Stimulated activated CD4-positive, alpha-beta T cell treated with anti-CD3 and anti-CD28 coated beads, Interleukin-4, amount 100 ng/mL, for 4 hours (primary cell): ENCODE measurements around the gene CDC37L1.
A peak's percentile ranks its signal among the peaks of the same experiment; 100 is the strongest.
"Not testable (repeated sequence)": the region's sequence is repeated elsewhere in the genome, so short reads cannot be mapped to it uniquely, and the experiment has no call there.

Source experiments
- DNase-seq, 2 experiments: peaks; one replicate each; pipeline ENCODE4 v3.0.0-alpha.2; 2020

CDC37L1 gene

DNA sequence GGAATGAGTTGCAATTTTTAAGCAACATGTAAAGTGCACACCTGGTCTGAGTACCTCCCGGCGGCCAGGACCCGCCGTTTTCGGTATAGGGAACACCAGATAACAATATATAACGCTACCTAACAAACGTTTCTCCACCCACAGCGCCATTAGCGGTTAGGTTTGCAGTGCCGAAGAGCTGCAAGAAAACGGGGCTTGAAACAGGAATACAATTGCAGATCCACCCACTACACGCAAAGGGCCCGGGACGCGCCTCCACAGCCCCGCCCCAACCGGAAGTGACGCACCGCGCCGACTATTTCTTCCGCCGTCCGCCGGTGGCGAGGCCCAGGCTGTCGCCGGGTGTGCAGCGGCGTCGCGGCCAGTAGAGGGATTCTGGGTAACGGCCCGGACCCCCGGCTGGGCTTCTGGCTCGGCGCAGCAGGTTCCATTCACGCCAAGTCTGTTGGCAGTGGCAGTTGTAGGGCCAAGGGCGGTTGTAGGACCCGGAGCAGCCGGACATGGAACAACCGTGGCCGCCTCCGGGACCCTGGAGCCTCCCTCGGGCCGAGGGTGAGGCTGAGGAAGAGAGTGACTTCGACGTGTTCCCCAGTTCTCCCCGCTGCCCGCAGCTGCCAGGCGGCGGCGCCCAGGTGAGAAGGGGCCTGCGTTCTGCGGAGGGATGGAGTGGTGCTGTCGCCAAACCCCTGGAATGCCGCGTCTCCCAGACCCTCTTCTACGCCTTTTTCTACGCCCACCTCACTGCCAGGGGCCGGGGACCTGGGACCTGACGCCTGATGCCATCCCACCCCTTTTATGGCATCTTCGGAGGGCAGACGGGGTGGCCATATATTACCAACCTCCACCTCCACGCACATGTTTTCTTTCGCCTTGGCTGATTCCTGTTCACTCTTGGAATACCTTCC lies at the start of gene CDC37L1:
Gene CDC37L1 (plus strand): TSS at position 302 of the 905 bp plus-strand sequence. CDS start 199 bp downstream, at position 501.
- peak; percentile 97 to 100 for DNase-seq

DNA sequence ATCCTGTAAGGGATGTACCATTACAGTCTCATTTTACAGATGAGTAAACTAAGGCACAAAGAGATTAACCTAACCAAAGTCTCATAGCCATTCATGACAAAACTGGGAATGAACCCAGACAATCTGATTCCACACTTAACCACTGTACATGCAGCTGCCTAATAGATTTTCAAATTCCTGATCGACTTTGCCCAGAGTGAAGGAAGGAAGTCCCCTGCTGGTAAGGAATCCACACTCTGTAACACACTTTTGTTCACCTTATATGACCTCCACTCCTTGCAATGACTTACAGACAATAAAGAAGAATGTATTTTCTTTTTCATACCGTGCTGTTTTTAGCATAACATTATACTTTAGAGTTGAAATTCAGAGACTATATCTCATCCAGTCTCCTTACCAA lies 48.5 kb upstream of the CDC37L1 start:
- DNase-seq: no peak

- no peak for DNase-seq
Observed at GRCh38 chr9:4638968-4639367, 40.4 kb upstream of the CDC37L1 start.

GRCh38 chr9:4639420-4639819 lies 39.9 kb upstream of the CDC37L1 start:
- DNase-seq: no peak

DNA sequence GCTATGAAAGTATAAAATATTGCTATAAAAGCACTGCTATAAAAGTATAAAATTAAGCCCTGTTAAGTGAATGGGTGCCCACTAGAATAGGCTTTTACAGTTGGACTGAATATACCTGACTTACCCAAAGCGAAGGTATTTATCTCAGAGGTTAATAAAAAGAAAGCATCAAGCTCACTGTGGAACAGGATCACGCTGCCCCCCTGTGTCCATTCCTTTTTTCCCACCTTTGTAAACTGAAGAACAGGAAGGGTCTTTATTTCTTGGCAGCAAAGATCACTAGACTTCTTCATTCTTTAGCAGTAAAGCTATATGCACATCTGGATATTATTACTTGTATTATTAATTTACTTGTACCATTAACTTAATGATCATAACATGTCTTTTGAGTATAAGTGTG lies 39.3 kb upstream of the CDC37L1 start:
- no peak for DNase-seq

DNA sequence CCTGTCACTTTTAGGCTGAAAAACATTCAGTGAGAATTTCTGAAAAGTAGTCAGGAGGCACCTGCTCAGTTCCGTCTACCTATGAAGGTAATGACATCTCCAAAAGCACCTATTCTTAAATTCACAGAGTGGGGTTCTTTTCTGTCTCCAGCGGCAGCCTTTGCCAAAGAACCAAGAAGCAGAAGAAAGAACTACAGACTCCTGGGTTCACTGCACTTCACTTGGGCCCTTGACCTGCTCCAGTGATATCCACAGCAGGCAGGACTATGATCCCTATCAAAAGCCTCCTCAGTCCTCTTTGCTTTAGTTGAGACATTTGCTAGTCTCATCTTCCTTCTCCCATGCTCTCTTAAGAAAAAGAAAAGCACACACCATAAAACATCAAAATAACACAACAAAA lies 37.0 kb upstream of the CDC37L1 start:
- no peak for DNase-seq

DNA sequence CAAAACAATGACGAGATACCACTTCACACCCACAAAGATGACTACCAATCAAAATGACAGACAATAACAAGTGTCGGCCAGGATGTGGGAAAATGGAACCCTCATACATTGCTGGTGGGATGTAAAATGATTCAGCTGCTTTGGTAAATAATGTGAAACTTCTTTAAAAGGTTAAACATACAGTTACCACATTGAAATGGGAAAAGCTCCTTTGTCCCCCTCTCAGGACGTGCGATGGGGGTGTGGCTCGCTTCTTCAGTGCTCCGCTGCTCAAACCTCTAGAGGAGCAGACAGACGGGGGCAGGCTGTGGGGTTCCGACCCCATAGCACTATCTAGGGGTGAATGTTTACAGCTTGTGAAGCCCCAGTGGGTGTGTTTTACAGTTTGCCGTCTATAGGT lies 25.3 kb upstream of the CDC37L1 start:
- no peak for DNase-seq

DNA sequence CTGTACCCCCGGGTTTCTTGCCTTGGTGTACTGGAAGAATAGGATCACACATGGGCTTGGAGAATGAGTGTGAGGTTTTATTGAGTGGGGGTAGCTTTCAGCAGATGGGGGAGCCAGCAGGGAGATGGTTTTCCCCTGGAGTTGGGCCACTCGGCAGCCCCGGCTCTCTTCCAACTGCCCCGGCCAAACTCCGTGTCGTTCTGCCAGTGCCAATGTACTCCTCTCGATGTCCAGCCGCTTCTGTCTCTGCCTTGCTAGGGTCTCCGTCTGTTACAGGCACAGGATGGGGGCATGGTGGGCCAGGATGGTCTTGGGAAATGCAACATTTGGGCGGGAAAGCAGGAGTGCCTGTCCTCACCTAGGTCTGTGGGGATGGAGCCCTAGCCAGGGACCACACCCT lies 24.8 kb upstream of the CDC37L1 start:
- no peak for DNase-seq

DNA sequence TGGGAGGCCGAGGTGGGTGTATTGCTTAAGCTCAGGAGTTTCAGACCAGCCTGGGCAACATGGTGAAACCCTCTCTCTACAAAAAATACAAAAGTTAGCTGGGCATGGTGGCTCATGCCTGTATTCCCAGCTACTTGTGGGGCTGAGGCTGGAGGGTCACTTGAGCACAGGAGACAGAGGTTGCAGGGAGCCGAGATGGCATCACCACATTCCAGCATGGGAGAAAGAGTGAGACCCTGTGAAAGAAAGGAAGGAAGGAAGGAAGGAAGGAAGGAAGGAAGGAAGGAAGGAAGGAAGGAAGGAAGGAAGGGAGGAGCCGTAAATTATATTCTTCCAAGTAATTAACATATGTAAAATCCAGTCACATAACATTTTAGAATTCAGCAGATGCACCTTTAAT lies 23.2 kb upstream of the CDC37L1 start:
- DNase-seq: not testable (repeated sequence)

- no peak for DNase-seq
Observed at GRCh38 chr9:4656621-4657020, 22.7 kb upstream of the CDC37L1 start.

- DNase-seq: no peak
Observed at GRCh38 chr9:4657426-4658159, 21.8 kb upstream of the CDC37L1 start.

DNA sequence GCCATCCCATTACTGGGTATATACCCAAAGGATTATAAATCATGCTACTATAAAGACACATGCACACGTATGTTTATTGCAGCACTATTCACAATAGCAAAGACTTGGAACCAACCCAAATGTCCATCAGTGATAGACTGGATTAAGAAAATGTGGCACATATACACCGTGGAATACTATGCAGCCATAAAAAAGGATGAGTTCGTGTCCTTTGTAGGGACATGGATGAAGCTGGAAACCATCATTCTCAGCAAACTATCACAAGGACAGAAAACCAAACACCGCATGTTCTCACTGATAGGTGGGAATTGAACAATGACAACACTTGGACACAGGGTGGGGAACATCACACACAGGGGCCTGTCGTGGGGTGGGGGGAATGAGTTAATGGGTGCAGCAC lies 18.7 kb upstream of the CDC37L1 start:
- not testable (repeated sequence) for DNase-seq

- no peak for DNase-seq
Observed at GRCh38 chr9:4661165-4661564, 18.2 kb upstream of the CDC37L1 start.

- no peak for DNase-seq
Observed at GRCh38 chr9:4661611-4662010, 17.8 kb upstream of the CDC37L1 start.

- peak; percentile 63 to 67 for DNase-seq
Observed at GRCh38 chr9:4662108-4662988, 17.0 kb upstream of the CDC37L1 start, which contains the start of gene PLPP6. PLPP6 (plus strand) TSS chr9:4662294; CDS start chr9:4662376, 82 bp downstream.

DNA sequence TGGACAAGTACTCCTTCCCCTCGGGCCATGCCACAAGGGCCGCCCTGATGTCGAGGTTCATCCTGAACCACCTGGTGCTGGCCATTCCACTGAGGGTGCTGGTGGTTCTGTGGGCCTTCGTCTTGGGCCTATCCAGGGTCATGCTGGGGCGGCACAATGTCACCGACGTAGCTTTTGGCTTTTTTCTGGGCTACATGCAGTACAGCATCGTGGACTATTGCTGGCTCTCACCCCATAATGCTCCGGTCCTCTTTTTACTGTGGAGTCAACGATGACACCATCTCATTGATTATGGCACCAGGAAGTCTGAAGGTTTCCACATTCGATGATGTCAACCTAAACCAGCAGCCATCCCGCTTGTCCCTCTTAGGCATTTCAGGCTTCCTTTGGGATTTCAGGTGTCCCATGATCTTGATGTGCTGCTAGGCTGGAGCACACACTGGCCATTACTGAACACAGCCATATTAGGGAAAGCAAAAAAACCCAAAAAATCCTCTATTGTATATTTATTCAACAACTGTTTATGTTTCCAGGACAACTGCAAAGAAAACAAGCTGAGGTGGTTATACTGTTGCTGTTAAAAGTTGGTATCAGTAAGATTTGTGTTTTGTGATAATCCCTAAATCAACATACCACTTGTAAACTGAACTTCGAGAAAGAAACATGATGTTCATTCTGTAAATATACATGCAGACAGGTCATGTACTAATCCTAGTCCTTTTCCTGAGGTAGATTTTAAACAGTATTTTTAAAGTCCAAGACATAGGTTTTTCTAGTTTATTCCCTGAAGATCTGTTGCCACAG lies 16.2 kb upstream of the CDC37L1 start:
- DNase-seq: no peak

DNA sequence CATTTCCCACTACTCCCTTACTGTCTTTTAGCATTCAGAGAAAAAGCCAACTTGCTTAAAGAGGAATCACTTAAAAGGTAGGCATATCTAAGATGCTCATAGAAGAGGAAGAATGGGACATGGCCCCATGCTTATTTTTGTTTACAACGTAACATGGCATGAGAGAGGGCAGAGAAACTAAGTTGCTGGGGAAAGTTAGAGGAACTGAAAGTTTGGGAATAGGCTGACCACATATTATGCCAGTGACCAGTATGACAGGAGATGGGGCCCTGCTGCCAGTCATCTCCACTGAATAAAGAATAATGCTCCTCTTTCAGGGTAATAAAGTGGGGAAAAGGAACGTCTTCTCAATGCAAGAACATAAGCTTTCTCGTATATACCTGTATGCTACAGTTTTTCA lies 15.4 kb upstream of the CDC37L1 start:
- DNase-seq: no peak

GRCh38 chr9:4665357-4665756 lies 14.0 kb upstream of the CDC37L1 start:
- no peak for DNase-seq

DNA sequence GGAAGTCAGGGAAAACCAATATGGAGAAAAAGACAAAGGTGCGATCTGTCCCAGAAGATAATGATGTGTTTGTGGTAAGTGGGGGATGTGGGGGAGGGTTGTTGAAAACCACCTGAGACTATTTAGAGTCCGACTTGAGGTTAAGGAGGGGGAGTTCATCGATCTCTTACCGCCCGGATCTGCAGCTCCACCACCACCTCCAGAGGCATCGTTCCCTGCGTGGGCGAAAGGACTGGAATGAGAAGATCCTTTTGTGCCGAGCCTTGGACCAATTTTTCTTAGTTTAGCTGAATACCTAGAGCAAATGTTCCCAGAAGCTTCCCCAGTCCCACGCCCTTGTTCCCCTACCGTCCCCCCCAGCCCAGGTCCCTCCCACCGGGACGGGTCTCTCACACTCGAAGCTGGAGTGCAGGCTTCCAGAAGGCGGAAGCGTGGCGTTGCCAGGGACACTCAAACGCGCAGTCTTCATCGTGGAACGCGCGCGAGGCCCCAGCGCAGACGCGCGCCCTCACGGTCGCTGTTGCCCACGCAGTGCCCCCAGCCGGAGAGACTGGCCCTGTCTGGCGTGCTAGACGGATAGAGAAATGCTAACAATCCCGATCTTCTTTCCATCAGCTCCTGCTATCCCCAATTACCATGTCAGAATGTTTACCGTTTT lies 13.2 kb upstream of the CDC37L1 start, which contains the start of gene SPATA6L:
Gene SPATA6L (minus strand): TSS at position 439 of the 658 bp plus-strand sequence. CDS start 230 bp downstream, at position 209.
- peak; percentile 30 to 37 for DNase-seq

GRCh38 chr9:4667681-4668080 lies 11.7 kb upstream of the CDC37L1 start:
- no peak for DNase-seq

GRCh38 chr9:4668604-4669003 lies 10.8 kb upstream of the CDC37L1 start:
- DNase-seq: no peak
